Naive thymus-derived CD4-positive, alpha-beta T cell (primary cell): Measurements from ENCODE around the gene GSG1. TPM values are rescaled to one million over a fixed set of nuclear protein-coding genes. Genes with fewer than 3 reads are reported as not detected.
A peak's percentile ranks its signal among the peaks of the same experiment; 100 is the strongest.

Source experiments
- ATAC-seq: fragments of 150-1000 bp; cut with Tn5 transposase; 2 replicates; pipeline ENCODE4 v1.10.0; 2021; ENCODE audit warnings: mild to moderate bottlenecking, moderate library complexity
- CTCF ChIA-PET: fragments of 350-600 bp; sonication (Branson Sonifier 250); formaldehyde crosslinking; loops from one replicate; lab custom pipeline; 2021; ENCODE audit warnings: antibody characterized with exemption; lab: Charles Lee
- POLR2A ChIA-PET: fragments of 350-600 bp; sonication (Branson Sonifier 250); formaldehyde crosslinking; loops from one replicate; lab custom pipeline; 2021; ENCODE audit warnings: antibody characterized with exemption, inconsistent platforms; lab: Charles Lee
- DNase-seq, 9 donors: peaks; one replicate each; pipeline versions ENCODE4 v3.0.0 to v3.0.0-alpha.2; 2020 to 2022; ENCODE audit warnings: mixed read lengths in 1 of 9
- H3K27ac ChIP-seq: one replicate; pipeline ENCODE4 v1.7.0; 2013; ENCODE audit warnings: mild to moderate bottlenecking, low read depth, low read length, moderate library complexity
- H3K27me3 ChIP-seq, 2 donors: one replicate each; pipeline ENCODE4 v1.7.0; 2013; ENCODE audit warnings: low read length in 2 of 2, mild to moderate bottlenecking in 2 of 2, moderate library complexity in 2 of 2; ENCODE audit not compliant: control insufficient read depth in 2 of 2, insufficient read depth in 2 of 2
- H3K36me3 ChIP-seq, 3 experiments: 1 replicate in 2 of 3; 2 replicates in 1 of 3; pipeline ENCODE4 v1.7.0; 2013; ENCODE audit warnings: low read length in 3 of 3, mild to moderate bottlenecking in 3 of 3, moderate library complexity in 1 of 3; ENCODE audit not compliant: insufficient read depth in 3 of 3, control insufficient read depth in 2 of 3
- H3K4me1 ChIP-seq, 2 donors: one replicate each; pipeline ENCODE4 v1.7.0; 2013; ENCODE audit warnings: low read length in 2 of 2, mild to moderate bottlenecking in 2 of 2, moderate library complexity in 1 of 2; ENCODE audit not compliant: control insufficient read depth in 2 of 2, insufficient read depth in 2 of 2
- H3K4me3 ChIP-seq: 2 replicates; pipeline ENCODE4 v1.7.0; 2013; ENCODE audit warnings: mild to moderate bottlenecking, low read length
- H3K9me3 ChIP-seq, 3 experiments: 1 replicate in 2 of 3; 2 replicates in 1 of 3; pipeline ENCODE4 v1.7.0; 2013; ENCODE audit warnings: low read length in 3 of 3; ENCODE audit not compliant: control insufficient read depth in 2 of 3
- H3K27ac Mint-ChIP-seq, 9 donors: one replicate each; pipeline ENCODE4 v1.8.0; 2020 to 2022; ENCODE audit warnings: mixed read lengths in 9 of 9, mild to moderate bottlenecking in 8 of 9, moderate library complexity in 5 of 9, inconsistent platforms in 2 of 9
- H3K27me3 Mint-ChIP-seq, 5 donors: one replicate each; pipeline ENCODE4 v1.8.0; 2021 to 2022; ENCODE audit warnings: mixed read lengths in 5 of 5, mild to moderate bottlenecking in 1 of 5
- H3K36me3 Mint-ChIP-seq, 5 donors: one replicate each; pipeline ENCODE4 v1.8.0; 2020 to 2022; ENCODE audit warnings: mixed read lengths in 5 of 5, mild to moderate bottlenecking in 3 of 5, inconsistent platforms in 1 of 5
- H3K4me1 Mint-ChIP-seq, 7 donors: one replicate each; pipeline ENCODE4 v1.8.0; 2020 to 2022; ENCODE audit warnings: mixed read lengths in 7 of 7, mild to moderate bottlenecking in 3 of 7, inconsistent platforms in 1 of 7
- H3K4me3 Mint-ChIP-seq, 10 donors: one replicate each; pipeline ENCODE4 v1.8.0; 2020 to 2022; ENCODE audit warnings: mild to moderate bottlenecking in 10 of 10, mixed read lengths in 10 of 10, moderate library complexity in 6 of 10, inconsistent platforms in 2 of 10
- H3K9me3 Mint-ChIP-seq, 11 donors: one replicate each; pipeline ENCODE4 v1.8.0; 2020 to 2022; ENCODE audit warnings: mixed read lengths in 11 of 11, mild to moderate bottlenecking in 4 of 11, inconsistent platforms in 1 of 11, moderate library complexity in 1 of 11
- intact Hi-C, 2 donors: fragments of 100-400 bp; cut with micrococcal nuclease; formaldehyde crosslinking; loops; one replicate each; pipeline ENCODE4 v1.15.1; 2023
- polyA plus RNA-seq, 2 donors: library from polyadenylated mRNA; unstranded; fragments of 300-500 nt; fragmentation: Illumina TruSeq; gene quantifications; one replicate each; pipeline ENCODE4 v1.2.3, GENCODE V29; 2021
- total RNA-seq, 6 experiments: library from RNA in 5 of 6; stranded (reverse) in 5 of 6; gene quantifications; 1 replicate in 5 of 6; 2 replicates in 1 of 6; pipeline ENCODE4 v1.2.3 and lab custom pipeline; 2021 to 2026

The GSG1 gene
- total and polyA plus RNA-seq, 7 experiments from 2014 or later = not detected

GRCh38 chr12:13099066-13099843 lies 4.2 kb downstream of the GSG1 start:
- Mint-ChIP-seq H3K27ac (peak overlapping the region; percentile 69 to 99 (median 85)), H3K4me3 (peak overlapping the region; percentile 15 to 84 (median 38)), H3K4me1 (peaks cover 24 to 49% (median 43%) of the 10 kb centered on the region in 7 donors), H3K36me3 (no peaks in the 10 kb centered on the region), H3K27me3 (peaks cover 0 to under 1% (median 0%) of the 10 kb centered on the region in 5 donors), H3K9me3 (no peaks in the 10 kb centered on the region)
- Histone ChIP-seq H3K36me3 (no peaks in the 10 kb centered on the region), H3K4me1 (peaks cover 6 to 32% of the 10 kb centered on the region in 2 donors), H3K27ac (no peak overlapping the region), H3K9me3 (no peaks in the 10 kb centered on the region), H3K27me3 (no peaks in the 10 kb centered on the region), H3K4me3 (no peak overlapping the region)
- ChIA-PET POLR2A (interaction anchor here (0.6 to 1.5 kb wide), 3 partner anchors 15 to 113 kb away, joined by 3 to 5 read pairs (median 5); no protein-coding TSS in a partner anchor), CTCF (interaction anchor here (0.6 to 8.6 kb wide), 5 partner anchors 21 to 312 kb away, joined by 3 to 125 read pairs (median 3); no protein-coding TSS in a partner anchor)
- intact Hi-C loops = loop anchor here in 1 of 2 donors (2.0 kb wide), 1 partner anchor 1068 kb away; no protein-coding TSS in a partner anchor
- no peak for ATAC-seq
- no peak for DNase-seq

- Mint-ChIP-seq H3K4me3 (peak overlapping the region; percentile 31 to 73 (median 62)), H3K27me3 (peaks cover 0 to 6% (median 0%) of the 10 kb centered on the region in 5 donors), H3K4me1 (peaks cover 22 to 46% (median 42%) of the 10 kb centered on the region in 7 donors), H3K27ac (peak overlapping the region; percentile 26 to 96 (median 84)), H3K9me3 (no peaks in the 10 kb centered on the region), H3K36me3 (no peaks in the 10 kb centered on the region)
- DNase-seq (no peak), ATAC-seq (no peak)
- no peak overlapping the region for H3K4me3 ChIP-seq
- no peaks in the 10 kb centered on the region for H3K36me3 ChIP-seq
- CTCF ChIA-PET = interaction anchor here (0.6 to 8.6 kb wide), 2 partner anchors 66 to 113 kb away, joined by 6 to 125 read pairs; no protein-coding TSS in a partner anchor
- peaks cover 6 to 32% of the 10 kb centered on the region in 2 donors for H3K4me1 ChIP-seq
- intact Hi-C loops = loop anchor here (1.0 to 2.0 kb wide), 6 partner anchors 111 to 1069 kb away; no protein-coding TSS in a partner anchor
- no peaks in the 10 kb centered on the region for H3K27me3 ChIP-seq
- H3K27ac ChIP-seq = peak overlapping the region; percentile 26
- no peaks in the 10 kb centered on the region for H3K9me3 ChIP-seq
- POLR2A ChIA-PET = interaction anchor here (1.5 kb wide), 1 partner anchor 115 kb away, joined by 5 read pairs; no protein-coding TSS in a partner anchor
Observed at GRCh38 chr12:13097491-13098011, 5.9 kb downstream of the GSG1 start.

GRCh38 chr12:13095266-13095995 lies 8.0 kb downstream of the GSG1 start:
- no peak overlapping the region for H3K27ac Mint-ChIP-seq
- Histone ChIP-seq H3K36me3 (no peaks in the 10 kb centered on the region), H3K27me3 (no peaks in the 10 kb centered on the region), H3K4me1 (peaks cover 2 to 20% of the 10 kb centered on the region in 2 donors), H3K27ac (no peak overlapping the region), H3K4me3 (no peak overlapping the region), H3K9me3 (no peaks in the 10 kb centered on the region)
- peaks cover 15 to 29% (median 27%) of the 10 kb centered on the region in 7 donors for H3K4me1 Mint-ChIP-seq
- H3K4me3 Mint-ChIP-seq = no peak overlapping the region
- intact Hi-C loops = no loop called here
- H3K27me3 Mint-ChIP-seq = peaks cover 0 to 7% (median 0%) of the 10 kb centered on the region in 5 donors
- H3K36me3 Mint-ChIP-seq = no peaks in the 10 kb centered on the region
- POLR2A ChIA-PET = no interaction called here
- ATAC-seq (no peak), DNase-seq (no peak)
- no peaks in the 10 kb centered on the region for H3K9me3 Mint-ChIP-seq
- CTCF ChIA-PET = interaction anchor here (0.7 to 8.6 kb wide), 4 partner anchors 82 to 124 kb away, joined by 3 to 125 read pairs (median 4); no protein-coding TSS in a partner anchor

GRCh38 chr12:13094367-13094766 lies 9.1 kb downstream of the GSG1 start:
- Mint-ChIP-seq H3K27ac (no peak overlapping the region), H3K27me3 (peaks cover 0 to 7% (median 0%) of the 10 kb centered on the region in 5 donors), H3K4me3 (no peak overlapping the region), H3K9me3 (no peaks in the 10 kb centered on the region), H3K4me1 (peaks cover 12 to 19% (median 18%) of the 10 kb centered on the region in 7 donors), H3K36me3 (no peaks in the 10 kb centered on the region)
- ChIA-PET CTCF (interaction anchor here (2.4 kb wide), 1 partner anchor 117 kb away, joined by 13 read pairs; no protein-coding TSS in a partner anchor), POLR2A (no interaction called here)
- intact Hi-C loops = no loop called here
- no peaks in the 10 kb centered on the region for H3K27me3 ChIP-seq
- ATAC-seq (no peak), DNase-seq (no peak)
- H3K4me3 ChIP-seq = no peak overlapping the region
- H3K9me3 ChIP-seq = no peaks in the 10 kb centered on the region
- no peak overlapping the region for H3K27ac ChIP-seq
- H3K4me1 ChIP-seq = peaks cover 0 to 14% of the 10 kb centered on the region in 2 donors
- H3K36me3 ChIP-seq = no peaks in the 10 kb centered on the region

GRCh38 chr12:13093848-13094220 lies 9.6 kb downstream of the GSG1 start:
- CTCF ChIA-PET = interaction anchor here (2.4 kb wide), 1 partner anchor 118 kb away, joined by 13 read pairs; no protein-coding TSS in a partner anchor
- ATAC-seq (no peak), DNase-seq (no peak)
- no peak overlapping the region for H3K4me3 ChIP-seq
- POLR2A ChIA-PET = no interaction called here
- H3K27me3 ChIP-seq = no peaks in the 10 kb centered on the region
- H3K9me3 ChIP-seq = no peaks in the 10 kb centered on the region
- H3K4me1 ChIP-seq = peaks cover 0 to 9% of the 10 kb centered on the region in 2 donors
- H3K4me1 Mint-ChIP-seq = peaks cover 8 to 14% (median 13%) of the 10 kb centered on the region in 7 donors
- H3K4me3 Mint-ChIP-seq = no peak overlapping the region
- H3K36me3 ChIP-seq = no peaks in the 10 kb centered on the region
- no peaks in the 10 kb centered on the region for H3K36me3 Mint-ChIP-seq
- H3K27me3 Mint-ChIP-seq = peaks cover 0 to 7% (median 0%) of the 10 kb centered on the region in 5 donors
- H3K9me3 Mint-ChIP-seq = no peaks in the 10 kb centered on the region
- intact Hi-C loops = no loop called here
- H3K27ac ChIP-seq = no peak overlapping the region
- H3K27ac Mint-ChIP-seq = no peak overlapping the region

- no peaks in the 10 kb centered on the region for H3K36me3 Mint-ChIP-seq
- H3K4me1 Mint-ChIP-seq = peaks cover 4 to 9% (median 8%) of the 10 kb centered on the region in 7 donors
- H3K27me3 Mint-ChIP-seq = peaks cover 0 to 7% (median 0%) of the 10 kb centered on the region in 5 donors
- H3K4me3 Mint-ChIP-seq = no peak overlapping the region
- POLR2A ChIA-PET = no interaction called here
- no peaks in the 10 kb centered on the region for H3K27me3 ChIP-seq
- DNase-seq (no peak), ATAC-seq (no peak)
- no peaks in the 10 kb centered on the region for H3K9me3 Mint-ChIP-seq
- H3K4me3 ChIP-seq = no peak overlapping the region
- H3K27ac ChIP-seq = no peak overlapping the region
- no peaks in the 10 kb centered on the region for H3K9me3 ChIP-seq
- no peaks in the 10 kb centered on the region for H3K36me3 ChIP-seq
- intact Hi-C loops = no loop called here
- CTCF ChIA-PET = interaction anchor here (2.4 kb wide), 1 partner anchor 118 kb away, joined by 13 read pairs; no protein-coding TSS in a partner anchor
- H3K4me1 ChIP-seq = peaks cover 0 to 4% of the 10 kb centered on the region in 2 donors
- no peak overlapping the region for H3K27ac Mint-ChIP-seq
Observed at GRCh38 chr12:13093191-13093847, 10.1 kb downstream of the GSG1 start.
